NCI-H446 treated with DMSO at 0.1 percent for 48 hours (cell line): Measurements from ENCODE around the gene LIMA1.
"Not testable (repeated sequence)": the region's sequence is repeated elsewhere in the genome, so short reads cannot be mapped to it uniquely, and the experiment has no call there.

Experiments used
- DNase-seq: peaks from one replicate; lab custom pipeline; 2025; lab: John Stamatoyannopoulos, UW

LIMA1 gene

GRCh38 chr12:50285253-50285652, 1.9 kb upstream of the LIMA1 start:
- DNase-seq = no peak

GRCh38 chr12:50282721-50283228, 545 bp downstream of the LIMA1 start:
- no peak for DNase-seq

GRCh38 chr12:50279501-50279900, 3.8 kb downstream of the LIMA1 start:
- no peak for DNase-seq

GRCh38 chr12:50276912-50277671, 6.2 kb downstream of the LIMA1 start:
- no peak for DNase-seq

- DNase-seq = no peak
Observed at GRCh38 chr12:50276068-50276467, 7.3 kb downstream of the LIMA1 start.

- no peak for DNase-seq
Observed at GRCh38 chr12:50275556-50275955, 7.8 kb downstream of the LIMA1 start.

- DNase-seq = not testable (repeated sequence)
Observed at GRCh38 chr12:50275127-50275526, 8.2 kb downstream of the LIMA1 start.

GRCh38 chr12:50271724-50272247, 11.5 kb downstream of the LIMA1 start:
- DNase-seq = no peak

- no peak for DNase-seq
Observed at GRCh38 chr12:50268482-50268881, 14.8 kb downstream of the LIMA1 start.

- no peak for DNase-seq
Observed at GRCh38 chr12:50265770-50266524, 17.4 kb downstream of the LIMA1 start.

GRCh38 chr12:50263832-50264231, 19.5 kb downstream of the LIMA1 start:
- no peak for DNase-seq

- no peak for DNase-seq
Observed at GRCh38 chr12:50261654-50262053, 21.7 kb downstream of the LIMA1 start.

GRCh38 chr12:50258167-50258551, 25.2 kb downstream of the LIMA1 start:
- DNase-seq = no peak

- DNase-seq = no peak
Observed at GRCh38 chr12:50257236-50258166, 25.8 kb downstream of the LIMA1 start.

GRCh38 chr12:50256761-50257160, 26.6 kb downstream of the LIMA1 start:
- DNase-seq = no peak

GRCh38 chr12:50252977-50253602, 30.2 kb downstream of the LIMA1 start:
- DNase-seq = no peak

GRCh38 chr12:50251619-50252252, 31.6 kb downstream of the LIMA1 start:
- DNase-seq = no peak

- DNase-seq = no peak
Observed at GRCh38 chr12:50249464-50250182, 33.7 kb downstream of the LIMA1 start.

- DNase-seq = peak; percentile 46
Observed at GRCh38 chr12:50248883-50249282, 34.4 kb downstream of the LIMA1 start.

- peak; percentile 81 for DNase-seq
Observed at GRCh38 chr12:50248411-50248810, 34.9 kb downstream of the LIMA1 start.
